Hindlimb muscle (tissue), 1 donor: Measurements from ENCODE around the gene FJX1. TPM values are rescaled to one million over a fixed set of nuclear protein-coding genes. Genes with fewer than 3 reads are reported as not detected.
"Not testable (repeated sequence)": the region's sequence is repeated elsewhere in the genome, so short reads cannot be mapped to it uniquely, and the experiment has no call there.

Experiments
- DNase-seq: peaks from one replicate; pipeline ENCODE4 v3.0.0-alpha.2; 2013
- polyA plus RNA-seq: library from polyadenylated mRNA; unstranded; fragments of 120-200 nt; gene quantifications from one replicate; pipeline ENCODE4 v1.2.1, GENCODE V29; 2013; ENCODE audit not compliant: insufficient read length

The FJX1 gene
- polyA plus RNA-seq, 1 donor, result 5.4 TPM

DNA sequence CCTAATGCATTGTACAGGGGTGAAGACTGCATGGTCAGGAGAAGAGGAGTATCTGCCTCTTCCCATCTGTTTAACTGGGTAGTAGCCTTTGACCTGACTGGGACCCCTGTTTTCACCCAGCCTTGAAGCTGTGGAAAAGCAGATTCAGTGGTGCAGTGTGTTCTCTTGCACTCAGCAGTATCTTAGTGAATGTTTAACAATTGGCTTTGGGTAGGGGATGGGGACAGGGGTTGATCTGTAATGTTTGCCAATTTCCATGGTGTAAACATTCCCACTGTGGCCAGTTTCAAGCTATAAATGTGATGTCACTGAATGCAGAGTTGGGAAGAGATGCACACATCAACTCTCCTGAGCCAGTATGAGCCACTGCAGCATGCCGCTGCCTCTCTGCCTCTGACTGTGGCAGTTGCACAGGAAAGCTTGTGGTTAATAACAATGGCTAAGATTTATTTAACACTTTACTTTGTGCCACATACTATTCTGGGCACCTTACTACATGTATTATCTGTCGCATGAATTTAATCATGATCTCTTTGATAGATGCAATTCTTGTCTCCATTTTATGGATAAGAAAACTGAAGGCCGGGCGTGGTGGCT, 15.7 kb downstream of the FJX1 start:
- DNase-seq, result no peak

DNA sequence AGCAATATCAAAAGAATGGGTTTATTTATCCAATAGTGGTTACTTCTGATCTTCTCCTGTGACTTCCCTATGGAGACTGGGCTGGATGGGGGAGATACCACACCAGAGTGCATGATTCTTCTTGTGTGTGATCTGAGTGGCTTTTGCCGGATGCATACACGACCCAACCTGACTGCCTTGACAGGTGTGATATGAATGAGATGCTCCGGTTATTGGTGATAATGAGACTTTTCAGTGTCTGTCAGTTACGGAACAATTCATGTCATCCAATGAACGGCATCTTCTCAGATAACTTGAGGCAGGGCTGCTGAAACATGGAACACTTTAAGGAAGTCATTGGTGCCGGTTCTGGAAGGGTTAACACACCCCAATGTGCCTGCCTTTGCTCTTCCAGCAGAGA, 17.7 kb downstream of the FJX1 start:
- no peak for DNase-seq

GRCh38 chr11:35639591-35640179, 21.4 kb downstream of the FJX1 start:
- no peak for DNase-seq

DNA sequence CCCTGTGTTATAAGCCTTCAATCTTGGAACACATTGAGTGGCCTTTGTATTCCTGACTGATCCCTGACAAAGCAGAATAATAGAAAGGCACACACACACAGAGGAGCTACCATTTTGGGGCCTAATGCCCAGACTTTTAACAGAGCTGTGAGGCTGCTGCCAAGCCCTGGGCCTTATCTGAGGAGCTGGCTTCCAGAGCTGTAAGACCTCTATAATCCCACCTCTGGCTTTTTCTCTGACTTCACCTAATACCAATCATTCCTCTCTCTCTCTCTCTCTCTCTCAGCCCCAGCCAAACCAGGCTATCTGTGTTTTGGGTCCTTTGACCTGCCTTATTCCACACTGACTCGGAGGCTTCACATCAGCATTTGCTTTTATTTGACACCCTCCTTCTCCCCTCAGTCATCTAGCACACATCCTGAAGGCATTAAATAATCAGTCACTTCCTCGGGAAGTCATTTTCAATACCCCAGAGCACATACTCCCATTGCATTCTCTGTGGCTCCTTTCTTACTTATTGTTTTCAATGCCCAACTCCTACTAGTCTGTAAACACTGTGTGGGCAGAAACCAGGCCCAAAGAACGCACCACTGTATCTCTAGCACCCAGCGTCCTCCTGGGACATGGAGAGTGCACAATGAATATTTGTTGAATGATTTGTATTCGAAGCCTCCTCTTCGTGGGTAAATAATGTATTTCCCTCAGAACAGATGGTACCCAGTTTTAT, 23.1 kb downstream of the FJX1 start:
- DNase-seq, result no peak

- DNase-seq, result no peak
These were observed 23.7 kb downstream of the FJX1 start for GRCh38 chr11:35641964-35642363.

DNA sequence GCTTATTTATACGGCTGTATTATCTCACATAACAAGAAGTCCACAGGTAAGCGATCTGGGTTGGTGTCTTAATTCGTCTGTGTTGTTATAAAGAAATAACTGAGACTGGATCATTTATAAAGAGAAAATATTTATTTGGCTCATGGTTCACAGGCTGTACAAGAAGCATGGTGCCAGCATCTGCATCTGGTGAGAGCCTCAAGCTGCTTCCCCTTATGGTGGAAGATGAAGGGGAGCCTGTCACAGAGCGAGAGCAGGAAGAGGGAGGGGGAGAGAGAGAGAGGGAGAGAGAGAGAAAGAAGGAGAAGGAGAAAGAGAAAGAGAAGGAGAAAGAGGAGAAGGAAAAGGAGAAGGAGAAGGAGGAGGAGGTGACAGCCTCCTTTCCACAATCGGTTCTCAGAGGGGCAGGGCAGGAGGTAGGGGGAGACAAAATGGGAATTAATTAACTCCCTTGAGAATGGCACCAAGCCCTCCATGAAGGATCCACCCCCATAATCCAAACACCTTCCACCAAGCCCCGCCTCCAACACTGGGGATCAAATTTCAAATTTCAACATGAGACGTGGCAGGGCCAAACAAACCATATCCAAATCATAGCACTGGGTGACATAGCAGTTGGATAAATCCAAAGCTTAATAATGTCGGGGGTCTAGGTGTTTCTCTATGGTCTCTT, 29.3 kb downstream of the FJX1 start:
- DNase-seq, result no peak

GRCh38 chr11:35650006-35650405, 31.7 kb downstream of the FJX1 start:
- no peak for DNase-seq

- no peak for DNase-seq
These were observed 32.2 kb downstream of the FJX1 start for GRCh38 chr11:35650467-35650866.

DNA sequence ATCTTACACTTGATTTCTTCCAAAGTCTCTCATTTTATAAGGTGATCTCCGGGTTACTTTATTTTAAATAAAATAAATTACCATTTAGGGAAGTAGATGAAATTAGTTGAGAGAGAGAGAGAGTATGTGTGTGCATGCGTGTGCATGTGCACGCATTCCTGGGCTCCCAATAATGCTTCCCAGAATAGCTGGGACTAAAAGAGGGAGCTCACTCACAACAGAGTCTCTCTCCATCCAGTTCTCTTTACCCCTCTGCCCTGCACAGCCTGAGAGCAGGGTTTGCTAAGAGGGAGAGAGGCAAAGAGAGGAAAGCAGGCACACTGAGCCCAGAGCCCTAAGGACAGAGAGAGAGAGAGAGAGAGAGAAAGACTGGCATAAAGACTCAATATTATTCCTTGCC, 33.0 kb downstream of the FJX1 start:
- DNase-seq, result no peak

DNA sequence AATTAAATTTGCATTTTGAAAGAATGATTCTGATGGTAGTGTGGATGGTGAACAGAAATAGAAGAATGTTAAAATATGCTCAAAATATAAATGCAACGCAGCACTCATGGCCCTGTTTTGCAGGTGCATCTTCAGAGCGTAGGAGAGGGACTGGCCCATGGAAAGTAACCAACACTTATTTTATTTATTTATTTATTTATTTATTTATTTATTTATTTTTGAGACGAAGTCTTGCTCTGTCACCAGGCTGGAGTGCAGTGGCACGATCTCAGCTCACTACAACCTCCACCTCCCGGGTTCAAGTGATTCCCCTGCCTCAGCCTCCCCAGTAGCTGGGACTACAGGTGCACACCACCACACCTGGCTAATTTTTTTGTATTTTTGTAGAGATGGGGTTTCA, 34.5 kb downstream of the FJX1 start:
- not testable (repeated sequence) for DNase-seq

- DNase-seq, result no peak
These were observed 36.5 kb downstream of the FJX1 start for GRCh38 chr11:35654711-35655110.

DNA sequence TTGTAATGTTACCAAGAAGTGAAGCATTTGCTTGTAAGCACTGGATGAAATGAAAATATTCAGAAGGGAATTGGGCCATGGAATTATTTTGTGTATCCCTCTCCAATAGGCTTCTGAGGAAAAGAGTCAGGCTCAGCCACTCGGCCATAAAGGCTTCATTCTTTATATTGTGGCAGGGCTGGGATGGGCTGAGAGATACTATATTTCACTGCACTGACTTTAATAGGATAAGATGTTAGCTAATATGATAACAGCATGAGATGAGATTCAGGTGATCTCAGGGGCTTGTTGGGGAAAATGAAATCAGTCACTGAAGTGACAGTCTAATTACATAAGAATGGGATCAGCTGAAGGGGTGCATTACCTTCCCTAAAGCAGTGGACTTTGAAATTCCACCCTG, 37.0 kb downstream of the FJX1 start:
- no peak for DNase-seq

DNA sequence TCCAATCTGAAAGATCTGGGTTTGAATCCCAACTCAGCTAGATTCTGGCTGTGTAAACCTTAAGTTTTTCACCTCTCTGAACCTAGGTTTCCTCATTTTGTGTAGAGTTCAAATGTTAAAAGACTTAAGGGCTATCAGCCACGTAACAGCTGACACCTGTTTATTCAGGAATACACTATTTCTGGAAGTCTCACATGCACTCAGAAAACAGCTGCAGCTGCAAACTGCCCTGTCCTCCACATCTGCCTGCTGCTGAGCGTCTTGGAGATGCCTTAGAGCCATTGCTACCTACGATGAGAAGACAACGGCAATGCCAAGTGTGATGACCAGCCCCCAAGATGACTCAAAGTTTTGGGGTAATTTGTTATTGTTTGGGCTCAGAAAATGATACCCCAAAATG, 37.6 kb downstream of the FJX1 start:
- no peak for DNase-seq

- no peak for DNase-seq
These were observed 40.0 kb downstream of the FJX1 start for GRCh38 chr11:35658020-35658948.

DNA sequence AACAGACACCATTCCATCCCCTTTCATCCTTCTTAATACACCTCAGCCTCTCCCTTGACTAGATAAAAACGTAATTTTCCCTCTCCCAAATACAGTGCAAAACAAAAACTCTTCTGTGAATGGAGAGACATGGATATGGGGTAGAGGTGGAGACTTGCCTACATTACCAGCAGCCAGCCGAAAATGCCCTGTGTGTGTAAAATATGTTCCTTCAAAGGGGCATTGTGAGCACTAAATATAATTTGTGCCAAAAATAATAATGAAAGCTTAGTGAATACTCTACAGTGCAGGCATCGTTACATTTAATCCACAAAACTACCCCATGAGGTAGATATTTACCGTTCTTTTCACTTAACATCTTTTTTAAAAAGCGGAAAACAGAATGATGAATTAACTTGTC, 43.3 kb downstream of the FJX1 start:
- no peak for DNase-seq

- DNase-seq, result no peak
These were observed 43.9 kb downstream of the FJX1 start for GRCh38 chr11:35662061-35662648.

- peak; percentile 83 for DNase-seq
These were observed 44.6 kb downstream of the FJX1 start, which contains the start of gene TRIM44 for GRCh38 chr11:35662649-35663407. TSS of gene TRIM44 (plus strand) at chr11:35662775. CDS start at chr11:35663112, 337 bp downstream.

DNA sequence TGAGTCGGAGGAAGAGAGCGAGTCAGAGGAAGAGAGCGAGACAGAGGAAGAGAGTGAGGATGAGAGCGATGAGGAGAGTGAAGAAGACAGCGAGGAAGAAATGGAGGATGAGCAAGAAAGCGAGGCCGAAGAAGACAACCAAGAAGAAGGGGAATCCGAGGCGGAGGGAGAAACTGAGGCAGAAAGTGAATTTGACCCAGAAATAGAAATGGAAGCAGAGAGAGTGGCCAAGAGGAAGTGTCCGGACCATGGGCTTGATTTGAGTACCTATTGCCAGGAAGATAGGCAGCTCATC, 45.1 kb downstream of the FJX1 start:
- no peak for DNase-seq

DNA sequence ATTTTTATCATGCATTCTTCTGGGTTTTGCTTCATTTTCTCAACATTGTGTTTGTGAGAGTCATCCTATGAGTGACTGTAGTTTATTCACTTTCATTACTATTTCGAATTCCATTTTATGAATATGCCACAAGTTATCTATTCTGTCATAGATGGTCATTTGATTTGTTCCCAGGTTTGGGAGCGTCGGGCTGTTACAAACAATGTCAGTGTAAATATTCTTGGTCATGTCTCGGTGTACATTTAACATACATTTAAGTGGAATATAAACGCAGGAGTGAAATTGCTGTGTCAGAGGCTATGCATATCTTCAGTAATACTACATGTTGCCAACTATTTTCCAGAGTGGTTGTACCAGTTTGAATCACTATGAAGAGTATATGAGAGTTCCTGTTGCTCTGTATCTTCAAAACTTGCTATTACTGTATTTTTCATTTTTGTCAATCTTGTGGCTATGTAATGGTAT, 46.7 kb downstream of the FJX1 start:
- DNase-seq, result no peak

DNA sequence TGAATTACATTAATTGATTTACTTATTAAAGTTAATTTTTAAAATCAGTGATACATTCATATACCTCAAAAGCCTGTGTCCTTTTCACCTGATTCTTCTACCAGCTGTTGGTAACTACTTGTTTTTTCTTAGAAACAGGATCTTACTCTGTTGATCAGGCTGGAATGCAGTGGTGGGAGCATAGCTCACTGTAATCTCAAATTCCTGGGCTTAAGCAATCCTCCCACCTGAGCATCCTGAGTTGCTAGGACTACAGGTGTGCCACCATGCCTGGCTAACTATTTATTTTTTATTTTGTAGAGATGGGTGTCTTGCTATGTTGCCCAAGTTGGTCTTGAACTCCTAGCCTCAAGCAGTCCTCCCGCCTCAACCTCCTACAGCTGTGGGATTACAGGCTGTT, 49.0 kb downstream of the FJX1 start:
- no peak for DNase-seq

- DNase-seq, result not testable (repeated sequence)
These were observed 50.1 kb downstream of the FJX1 start for GRCh38 chr11:35668350-35668749.
